GM19372 (cell line): ENCODE data around the gene STRIP1.
"Not testable (repeated sequence)": the region's sequence is repeated elsewhere in the genome, so short reads cannot be mapped to it uniquely, and the experiment has no call there.

Source experiments
- ATAC-seq: cut with Tn5 transposase; IDR thresholded peaks from one replicate; pipeline ENCODE4 v1.9.1; 2021; ENCODE audit warnings: mild to moderate bottlenecking, low read depth, moderate library complexity; ENCODE audit not compliant: unreplicated experiment

Gene STRIP1

GRCh38 chr1:110068646-110069403, 34.4 kb downstream of the STRIP1 start:
- no peak for ATAC-seq

- no peak for ATAC-seq
These were observed 35.2 kb downstream of the STRIP1 start for GRCh38 chr1:110069404-110070281.

GRCh38 chr1:110070282-110070669, 35.9 kb downstream of the STRIP1 start:
- ATAC-seq, result no peak

GRCh38 chr1:110070671-110071242, 36.3 kb downstream of the STRIP1 start, which contains the start of gene ALX3:
ALX3 (minus strand) TSS chr1:110070672; CDS start chr1:110070612, 60 bp downstream.
- ATAC-seq, result no peak

- ATAC-seq, result no peak
These were observed 39.7 kb downstream of the STRIP1 start for GRCh38 chr1:110074166-110074565.

- ATAC-seq, result no peak
These were observed 42.5 kb downstream of the STRIP1 start for GRCh38 chr1:110076789-110077500.

- ATAC-seq, result not testable (repeated sequence)
These were observed 45.6 kb downstream of the STRIP1 start for GRCh38 chr1:110079995-110080394.

- ATAC-seq, result no peak
These were observed 46.6 kb downstream of the STRIP1 start for GRCh38 chr1:110081061-110081460.

- no peak for ATAC-seq
These were observed 48.1 kb downstream of the STRIP1 start for GRCh38 chr1:110082477-110082876.

- no peak for ATAC-seq
These were observed 48.8 kb downstream of the STRIP1 start for GRCh38 chr1:110083061-110083865.

- ATAC-seq, result no peak
These were observed 49.4 kb downstream of the STRIP1 start for GRCh38 chr1:110083866-110084226.

GRCh38 chr1:110084227-110085078, 50.0 kb downstream of the STRIP1 start:
- ATAC-seq, result no peak

GRCh38 chr1:110085671-110086070, 51.2 kb downstream of the STRIP1 start:
- no peak for ATAC-seq

- ATAC-seq, result no peak
These were observed 52.5 kb downstream of the STRIP1 start for GRCh38 chr1:110086961-110087360.

GRCh38 chr1:110087812-110088738, 53.7 kb downstream of the STRIP1 start:
- ATAC-seq, result no peak

GRCh38 chr1:110088739-110089316, 54.4 kb downstream of the STRIP1 start:
- no peak for ATAC-seq

GRCh38 chr1:110089561-110090275, 55.3 kb downstream of the STRIP1 start:
- no peak for ATAC-seq
